IPS-NIHi7 (cell line): ENCODE measurements around the gene PI4KB.

ENCODE experiments used
- DNase-seq: peaks from one replicate; pipeline ENCODE4 v3.0.0; 2012; ENCODE audit warnings: mixed read lengths; ENCODE audit errors: extremely low spot score

The PI4KB gene

DNA sequence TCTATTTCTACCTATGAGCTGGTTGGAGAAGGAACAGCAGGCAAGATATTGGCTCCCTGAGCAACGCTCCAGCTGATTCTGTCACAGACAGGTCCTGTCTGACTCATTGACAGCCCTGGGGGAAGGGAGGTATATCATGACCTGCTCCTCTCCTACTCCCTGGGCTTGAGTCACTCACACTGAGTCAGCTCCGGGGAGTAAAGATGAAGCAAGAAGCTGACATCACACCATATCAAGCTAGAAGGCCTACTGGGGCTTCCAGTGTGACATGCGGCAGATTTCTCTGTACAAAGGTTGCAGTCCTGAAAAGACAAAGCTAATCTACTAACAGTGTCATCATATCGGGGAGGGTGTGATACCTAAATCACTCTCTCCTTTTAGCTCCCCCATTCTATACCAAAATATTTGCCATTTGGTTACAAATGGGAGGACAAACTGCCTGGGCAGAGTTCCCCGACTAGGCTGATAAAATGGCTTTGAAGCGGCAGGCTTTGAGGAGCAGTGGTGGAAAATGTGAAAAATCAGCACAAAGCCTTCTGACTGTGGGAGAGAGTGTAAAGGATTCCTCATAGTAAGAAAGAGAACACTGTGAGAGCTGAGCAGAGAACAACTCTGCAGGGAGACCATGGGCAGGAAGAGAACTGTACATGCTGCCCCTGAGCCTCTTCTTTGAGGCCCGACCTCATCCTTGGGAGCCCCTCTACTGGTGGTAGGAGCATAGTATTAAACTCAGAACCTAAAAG is 15.5 kb downstream of the PI4KB start:
- peak; percentile 53 for DNase-seq

- no peak for DNase-seq
Measured at GRCh38 chr1:151311011-151311410, 16.2 kb downstream of the PI4KB start.

DNA sequence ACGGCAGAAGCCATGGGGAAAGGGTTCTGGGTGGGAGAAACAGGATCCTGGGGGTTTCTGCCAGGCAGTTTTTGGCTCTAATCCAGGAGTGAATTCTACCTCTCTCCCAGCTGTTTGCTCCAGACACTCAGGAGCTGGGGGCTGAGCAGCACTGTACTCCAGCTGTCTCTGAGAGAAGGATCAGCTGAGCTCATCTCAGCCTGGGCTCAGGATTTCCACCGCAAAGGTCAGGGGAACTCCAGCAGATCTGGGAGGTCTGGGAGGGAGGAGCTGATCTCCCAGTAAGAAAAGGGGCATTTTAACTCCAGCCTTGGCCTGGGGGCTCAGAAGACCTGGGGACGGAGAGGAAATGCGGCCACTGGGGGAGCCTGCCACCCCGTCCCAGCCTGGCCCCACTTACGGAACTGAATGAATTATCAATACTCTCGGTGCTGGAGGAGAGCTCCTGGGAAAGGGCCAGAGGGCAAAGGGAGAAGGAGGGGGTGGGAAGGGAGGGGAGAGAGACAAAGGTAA is 17.3 kb downstream of the PI4KB start:
- peak; percentile 43 for DNase-seq

DNA sequence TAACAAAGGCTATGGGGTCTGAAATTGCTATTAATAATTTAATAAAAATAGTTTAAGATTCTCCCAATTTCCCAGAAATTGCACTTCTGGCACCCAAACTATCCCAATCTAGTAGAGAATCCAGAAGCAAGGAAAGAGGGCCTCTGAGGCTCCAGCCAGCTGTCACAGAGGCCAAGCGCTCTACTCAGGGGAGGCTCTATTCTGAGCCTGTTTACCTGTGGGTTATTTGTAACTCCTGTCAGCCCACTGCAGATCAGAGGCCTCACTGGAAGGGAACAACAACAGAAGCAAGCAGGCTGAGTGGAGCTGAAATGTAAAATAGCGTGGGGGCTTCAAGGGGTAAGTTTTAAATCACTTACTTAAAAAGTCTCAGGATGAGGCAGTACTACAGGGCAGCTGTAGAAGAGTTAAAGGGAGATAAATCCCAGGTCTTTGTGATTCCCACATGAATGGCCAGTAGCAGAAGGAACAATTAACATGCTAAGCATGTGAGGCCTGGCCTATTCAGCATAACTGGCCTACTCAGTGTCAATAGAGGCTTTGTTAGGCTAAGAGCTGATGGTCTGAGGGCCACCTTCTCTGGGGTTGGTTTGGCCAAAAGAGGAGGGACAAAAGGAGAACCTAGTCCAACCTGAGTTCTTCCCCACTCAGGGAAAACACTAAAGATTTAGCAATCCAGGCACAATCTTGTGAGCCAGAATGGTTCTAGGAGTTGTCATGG is 32.3 kb downstream of the PI4KB start:
- peak; percentile 32 for DNase-seq

- no peak for DNase-seq
Measured at GRCh38 chr1:151293093-151293492, 34.1 kb downstream of the PI4KB start.

DNA sequence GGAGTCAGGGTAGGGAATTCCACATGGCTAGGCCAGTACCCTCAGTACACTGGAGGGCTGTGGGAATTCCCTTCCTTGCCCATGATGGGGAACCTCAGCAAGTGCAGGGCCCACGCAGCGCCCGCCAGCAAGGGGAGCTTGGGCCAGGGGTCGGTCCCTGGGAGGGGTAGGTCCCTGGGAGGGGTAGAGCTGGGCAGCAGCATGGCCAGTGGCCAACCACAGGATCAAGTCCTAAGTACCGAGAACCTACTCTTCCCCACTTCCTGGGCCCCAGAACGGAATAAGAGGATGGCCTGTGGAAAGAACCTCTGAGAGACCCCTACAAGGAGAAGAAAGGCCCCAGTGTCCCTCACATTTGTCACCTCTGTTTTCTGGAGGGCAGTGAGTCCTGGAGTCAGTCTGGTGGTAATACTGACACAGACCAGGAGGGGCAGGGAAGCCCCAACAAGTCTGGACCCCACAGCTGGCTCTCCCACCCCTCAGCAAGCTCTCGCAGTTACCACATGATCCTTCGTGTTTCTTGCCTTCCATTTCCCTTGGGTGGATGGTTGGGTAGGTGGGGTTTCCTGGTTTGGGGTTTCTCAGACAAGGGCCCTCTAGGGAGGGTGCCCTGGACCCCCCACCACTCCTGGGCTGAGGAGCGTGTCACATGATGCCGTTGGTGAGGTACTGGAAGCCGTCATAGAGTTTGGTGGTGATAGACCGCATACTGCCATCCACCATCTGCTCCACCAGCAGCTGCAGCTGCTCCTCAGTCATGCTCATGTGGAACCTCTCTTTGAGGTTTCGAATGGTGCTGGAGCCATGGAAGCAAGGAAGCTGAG is 34.8 kb downstream of the PI4KB start:
- peak; percentile 39 for DNase-seq

DNA sequence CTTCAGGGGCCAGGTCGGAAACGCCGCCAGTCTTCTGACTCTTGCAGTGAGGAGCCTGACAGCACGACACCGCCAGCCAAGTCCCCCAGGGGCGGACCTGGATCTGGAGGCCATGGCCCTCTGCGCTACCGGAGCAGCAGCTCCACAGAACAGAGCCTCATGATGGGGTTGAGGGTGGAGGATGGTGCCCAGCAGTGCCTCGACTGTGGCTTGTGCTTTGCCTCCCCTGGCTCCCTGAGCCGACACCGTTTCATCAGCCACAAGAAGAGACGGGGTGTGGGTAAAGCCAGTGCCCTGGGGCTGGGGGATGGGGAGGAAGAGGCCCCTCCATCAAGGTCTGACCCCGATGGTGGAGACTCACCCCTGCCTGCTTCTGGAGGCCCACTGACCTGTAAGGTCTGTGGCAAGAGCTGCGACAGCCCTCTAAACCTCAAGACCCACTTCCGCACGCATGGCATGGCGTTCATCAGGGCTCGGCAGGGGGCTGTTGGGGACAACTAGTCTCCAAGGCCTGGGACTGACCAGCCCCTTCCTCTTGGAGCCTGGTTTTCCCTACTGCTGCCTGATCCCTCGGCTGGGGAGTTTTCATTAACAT is 36.4 kb downstream of the PI4KB start:
- DNase-seq: no peak

DNA sequence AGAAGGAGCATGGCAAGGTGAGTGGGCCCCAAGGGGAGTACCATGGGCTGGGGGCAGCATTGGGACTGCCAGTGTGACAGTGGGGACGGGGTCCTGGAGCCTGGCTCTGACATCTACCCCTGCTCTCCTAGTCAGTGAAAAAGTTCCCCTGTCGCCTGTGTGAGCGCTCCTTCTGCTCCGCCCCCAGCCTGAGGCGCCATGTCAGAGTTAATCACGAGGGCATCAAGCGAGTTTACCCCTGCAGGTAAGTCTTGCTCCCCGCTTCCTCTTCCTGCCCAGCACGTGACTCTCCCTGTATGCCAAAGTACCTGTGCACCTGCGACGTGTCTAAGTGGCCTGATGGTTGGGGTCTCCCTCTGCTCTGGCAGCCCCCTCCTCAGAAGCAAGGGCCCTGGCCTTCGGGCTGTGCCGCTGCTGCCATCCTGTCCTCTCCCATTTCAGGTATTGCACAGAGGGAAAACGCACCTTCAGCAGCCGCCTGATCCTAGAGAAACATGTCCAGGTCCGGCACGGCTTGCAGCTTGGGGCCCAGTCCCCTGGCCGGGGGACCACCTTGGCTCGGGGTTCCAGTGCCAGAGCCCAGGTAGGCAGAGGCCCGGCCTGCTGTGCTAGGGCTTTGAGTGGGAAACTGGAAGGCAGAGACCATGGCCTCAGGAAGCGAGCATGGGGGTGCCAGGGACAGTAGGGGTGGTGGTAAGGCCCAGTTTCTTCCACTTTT is 37.1 kb downstream of the PI4KB start:
- no peak for DNase-seq

GRCh38 chr1:151289080-151289935 is 37.9 kb downstream of the PI4KB start:
- DNase-seq: no peak

DNA sequence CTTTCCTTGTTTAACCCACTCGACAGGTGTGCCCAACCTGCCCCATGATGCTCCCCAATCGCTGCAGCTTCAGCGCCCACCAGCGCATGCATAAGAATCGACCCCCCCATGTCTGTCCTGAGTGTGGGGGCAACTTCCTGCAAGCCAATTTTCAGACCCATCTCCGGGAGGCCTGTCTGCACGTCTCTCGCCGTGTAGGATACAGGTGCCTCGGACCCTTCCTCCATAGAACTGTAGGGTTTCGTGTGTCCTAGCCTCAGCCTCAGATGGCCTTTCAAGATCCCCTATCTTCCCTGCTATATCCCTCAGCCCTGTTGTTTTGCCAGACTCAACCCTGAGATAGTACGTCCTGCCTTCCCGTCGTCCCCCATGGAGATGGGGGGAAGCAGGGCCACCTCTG is 38.7 kb downstream of the PI4KB start:
- DNase-seq: no peak

DNA sequence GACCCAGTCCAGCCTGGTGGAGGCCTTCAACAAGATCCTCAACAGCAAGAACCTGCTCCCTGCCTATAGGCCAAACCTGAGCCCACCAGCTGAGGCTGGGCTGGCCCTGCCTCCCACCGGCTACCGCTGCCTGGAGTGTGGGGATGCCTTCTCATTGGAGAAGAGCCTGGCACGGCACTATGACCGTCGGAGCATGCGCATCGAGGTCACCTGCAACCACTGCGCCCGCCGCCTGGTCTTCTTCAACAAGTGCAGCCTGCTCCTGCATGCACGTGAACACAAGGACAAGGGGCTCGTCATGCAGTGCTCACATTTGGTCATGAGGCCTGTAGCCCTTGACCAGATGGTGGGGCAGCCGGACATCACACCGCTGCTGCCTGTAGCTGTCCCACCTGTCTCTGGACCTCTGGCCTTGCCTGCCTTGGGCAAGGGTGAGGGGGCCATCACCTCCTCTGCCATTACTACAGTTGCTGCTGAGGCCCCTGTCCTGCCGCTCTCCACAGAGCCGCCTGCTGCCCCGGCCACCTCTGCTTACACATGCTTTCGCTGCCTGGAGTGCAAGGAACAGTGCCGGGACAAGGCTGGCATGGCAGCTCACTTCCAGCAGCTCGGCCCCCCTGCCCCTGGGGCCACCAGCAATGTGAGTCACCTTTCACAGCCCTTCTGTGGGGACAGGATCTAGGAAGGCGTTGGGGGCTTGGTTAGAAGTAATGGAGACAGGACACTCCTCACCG is 39.3 kb downstream of the PI4KB start:
- no peak for DNase-seq

GRCh38 chr1:151287341-151287699 is 39.9 kb downstream of the PI4KB start:
- no peak for DNase-seq

DNA sequence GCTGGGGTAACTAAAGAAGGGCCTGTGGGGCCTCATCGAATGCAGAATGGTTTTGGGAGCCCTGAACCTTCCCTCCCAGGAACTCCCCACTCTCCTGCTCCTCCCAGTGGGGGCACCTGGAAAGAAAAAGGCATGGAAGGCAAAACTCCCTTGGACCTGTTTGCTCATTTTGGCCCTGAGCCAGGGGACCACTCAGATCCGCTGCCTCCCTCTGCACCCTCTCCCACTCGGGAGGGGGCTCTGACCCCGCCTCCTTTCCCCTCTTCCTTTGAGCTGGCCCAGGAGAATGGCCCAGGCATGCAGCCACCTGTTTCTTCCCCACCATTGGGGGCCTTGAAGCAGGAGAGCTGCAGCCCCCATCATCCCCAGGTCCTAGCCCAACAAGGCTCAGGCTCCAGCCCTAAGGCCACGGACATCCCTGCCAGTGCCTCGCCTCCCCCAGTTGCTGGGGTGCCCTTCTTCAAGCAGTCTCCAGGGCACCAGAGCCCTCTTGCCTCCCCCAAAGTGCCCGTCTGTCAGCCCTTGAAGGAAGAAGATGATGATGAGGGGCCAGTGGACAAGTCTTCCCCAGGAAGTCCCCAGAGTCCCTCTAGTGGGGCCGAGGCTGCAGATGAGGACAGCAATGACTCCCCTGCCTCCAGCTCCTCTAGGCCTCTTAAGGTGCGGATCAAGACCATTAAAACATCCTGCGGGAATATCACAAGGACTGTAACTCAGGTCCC is 40.4 kb downstream of the PI4KB start:
- DNase-seq: no peak

DNA sequence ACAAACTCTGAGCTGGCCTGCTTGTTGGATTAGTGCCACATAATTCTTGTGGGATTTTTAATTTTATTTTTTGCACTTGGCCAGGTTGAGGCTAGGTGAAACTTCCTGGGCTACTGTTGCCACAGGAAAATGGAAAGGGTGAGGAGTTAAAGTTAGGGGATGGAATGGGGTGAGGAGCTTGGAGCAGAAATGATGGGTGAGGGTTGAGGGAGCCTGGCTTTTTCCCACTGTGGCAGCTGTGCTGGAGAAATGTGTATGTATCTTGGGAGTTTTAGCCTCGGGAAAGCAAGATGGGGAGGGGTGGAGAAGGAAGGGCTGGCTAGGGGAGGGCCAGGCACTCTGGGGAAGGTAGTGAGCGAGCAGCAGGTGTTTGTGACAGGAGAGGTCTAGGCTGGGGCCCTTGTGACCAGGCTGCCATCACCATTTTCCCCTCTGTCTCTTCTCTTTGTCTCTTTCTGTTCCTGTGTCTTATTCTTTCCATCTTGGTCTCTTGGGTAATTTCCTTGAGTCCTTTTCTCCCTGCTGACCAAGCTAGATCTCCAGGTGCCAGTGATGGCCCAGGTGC is 43.1 kb downstream of the PI4KB start:
- DNase-seq: no peak

DNA sequence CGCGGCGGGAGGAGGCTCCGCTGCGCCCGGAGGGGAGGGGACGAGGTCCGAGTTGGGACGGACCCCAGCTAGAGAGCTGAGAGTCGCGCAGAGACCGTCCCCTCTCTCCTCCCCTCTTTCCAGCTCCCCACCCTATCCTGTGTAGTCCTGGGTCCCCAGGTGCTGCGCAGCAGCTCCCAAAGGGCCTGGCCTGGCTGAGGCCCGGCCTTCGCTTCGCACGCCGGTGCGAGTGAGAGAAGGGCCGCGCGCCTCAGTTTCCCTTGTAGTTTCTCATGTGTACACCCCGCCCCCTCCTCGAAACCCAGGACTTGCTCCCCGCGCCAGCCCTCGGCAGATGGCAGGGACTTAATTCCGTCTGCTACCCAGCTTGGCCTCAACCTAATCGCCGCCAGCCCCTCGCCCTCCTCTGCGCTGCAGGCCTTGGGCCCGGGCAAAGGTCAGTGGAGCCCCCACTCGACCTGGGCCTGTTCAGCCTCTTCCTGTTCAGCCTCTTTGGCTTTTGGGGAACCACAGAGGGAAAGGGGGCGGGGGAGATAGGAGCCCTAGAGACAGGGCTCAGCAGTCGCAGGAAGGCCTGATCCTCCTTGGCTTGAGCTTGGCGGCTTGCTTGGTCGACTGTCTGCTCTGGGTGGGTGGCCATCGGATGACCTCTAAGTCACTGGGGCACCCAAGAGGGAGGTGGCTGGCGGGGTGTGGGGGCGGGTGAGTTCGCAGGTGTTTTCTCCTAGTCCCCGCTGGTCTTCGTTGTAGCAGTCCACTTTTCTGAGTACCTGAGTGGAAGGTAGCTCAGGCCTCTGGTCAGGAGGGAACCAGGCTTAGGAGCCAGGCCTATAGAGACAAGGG is 44.1 kb downstream of the PI4KB start:
- DNase-seq: peak; percentile 55

DNA sequence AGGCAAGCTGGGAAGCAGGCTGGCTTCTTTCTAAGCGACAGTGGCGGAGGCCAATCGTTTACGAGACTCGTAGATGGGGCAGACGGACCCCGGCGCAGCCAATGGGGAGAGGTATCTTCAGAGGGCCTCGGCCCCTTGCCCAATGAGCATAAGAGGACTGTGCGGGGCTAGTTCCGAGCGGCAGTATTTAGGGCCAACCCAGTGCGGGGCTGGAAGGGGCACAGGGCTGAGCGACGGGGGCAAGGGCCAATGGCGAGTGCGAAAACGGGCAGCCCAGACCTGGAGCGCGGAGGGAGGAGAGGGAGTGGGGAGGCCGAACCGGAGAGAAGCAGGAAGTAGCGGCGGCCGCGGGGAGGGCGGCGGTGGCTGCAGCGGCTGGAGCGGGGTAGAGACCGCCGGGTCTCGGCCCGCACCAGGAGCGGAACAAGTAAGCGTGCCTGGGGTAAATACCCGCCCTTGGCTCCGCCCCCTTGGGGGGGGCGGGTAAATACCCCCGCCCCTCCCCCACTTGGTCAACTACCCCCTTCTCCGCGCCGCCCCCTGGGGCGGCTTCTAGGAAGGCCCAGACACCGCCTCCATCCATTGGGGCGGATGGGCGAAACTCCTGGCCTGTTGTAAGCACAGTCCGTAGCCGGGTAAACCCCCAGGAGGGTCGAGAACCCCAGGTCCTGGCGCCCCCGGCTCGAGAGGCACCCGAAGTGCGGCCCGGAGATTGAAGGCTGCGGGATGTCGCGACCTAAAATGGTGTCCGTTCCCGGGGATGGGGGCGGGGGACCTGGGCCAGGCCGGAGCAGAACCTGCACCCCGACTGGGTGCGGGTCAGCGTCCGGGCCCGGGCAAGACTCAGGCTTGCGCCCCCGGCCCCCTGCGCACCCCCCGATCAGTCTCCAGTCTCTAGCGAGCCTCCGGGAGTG is 45.0 kb downstream of the PI4KB start, which contains the start of gene ZNF687:
TSS of gene ZNF687 (plus strand) at position 331 of the 914 bp plus-strand sequence. CDS start 3,993 bp downstream, outside the sequence.
- peak; percentile 99 for DNase-seq
